NOMO-1 treated with DMSO at 0.1 percent for 48 hours (cell line): ENCODE data around the gene LTB4R2.
"Not testable (repeated sequence)": the region's sequence is repeated elsewhere in the genome, so short reads cannot be mapped to it uniquely, and the experiment has no call there.

Source experiments
- DNase-seq: peaks from one replicate; lab custom pipeline; 2025; ENCODE audit not compliant: unreplicated experiment; lab: John Stamatoyannopoulos, UW

The LTB4R2 gene

GRCh38 chr14:24317141-24317928, 7.4 kb downstream of the LTB4R2 start:
- DNase-seq: no peak

GRCh38 chr14:24321212-24321975, 11.5 kb downstream of the LTB4R2 start:
- no peak for DNase-seq

GRCh38 chr14:24322672-24323071, 12.7 kb downstream of the LTB4R2 start:
- no peak for DNase-seq

- no peak for DNase-seq
These were observed 13.4 kb downstream of the LTB4R2 start for GRCh38 chr14:24323341-24323740.

- no peak for DNase-seq
These were observed 14.1 kb downstream of the LTB4R2 start for GRCh38 chr14:24324024-24324423.

- DNase-seq: no peak
These were observed 15.1 kb downstream of the LTB4R2 start for GRCh38 chr14:24325041-24325530.

GRCh38 chr14:24325963-24326362, 16.0 kb downstream of the LTB4R2 start:
- no peak for DNase-seq

GRCh38 chr14:24327303-24327702, 17.4 kb downstream of the LTB4R2 start:
- no peak for DNase-seq

- DNase-seq: not testable (repeated sequence)
These were observed 18.0 kb downstream of the LTB4R2 start for GRCh38 chr14:24327914-24328313.

GRCh38 chr14:24329073-24329663, 19.2 kb downstream of the LTB4R2 start:
- DNase-seq: no peak

- peak; percentile 52 for DNase-seq
These were observed 19.8 kb downstream of the LTB4R2 start for GRCh38 chr14:24329736-24330135.

GRCh38 chr14:24330973-24331674, 21.2 kb downstream of the LTB4R2 start:
- no peak for DNase-seq

GRCh38 chr14:24331731-24332267, 21.9 kb downstream of the LTB4R2 start:
- DNase-seq: no peak

GRCh38 chr14:24332268-24332993, 22.5 kb downstream of the LTB4R2 start:
- peak; percentile 82 for DNase-seq

GRCh38 chr14:24334431-24335291, 24.7 kb downstream of the LTB4R2 start, which contains the start of gene ADCY4:
Gene ADCY4, minus strand, starts transcription at chr14:24335071. Its CDS starts 419 bp downstream, at chr14:24334652.
- no peak for DNase-seq

- DNase-seq: peak; percentile 46
These were observed 25.7 kb downstream of the LTB4R2 start for GRCh38 chr14:24335461-24336171.

- DNase-seq: no peak
These were observed 27.3 kb downstream of the LTB4R2 start for GRCh38 chr14:24337144-24337823.

GRCh38 chr14:24337824-24338175, 27.9 kb downstream of the LTB4R2 start:
- no peak for DNase-seq
